Parathyroid adenoma (tissue), 2 donors: Measurements from ENCODE around the gene TAGLN3.

Experiments
- H2AFZ ChIP-seq: fragments of 300-600 bp; sonication (generic); one replicate; pipeline ENCODE4 v1.7.0; 2017; ENCODE audit warnings: antibody characterized with exemption, mild to moderate bottlenecking
- H3K27ac ChIP-seq: fragments of 300-600 bp; sonication (generic); one replicate; pipeline ENCODE4 v1.7.0; 2017
- H3K27me3 ChIP-seq: fragments of 300-600 bp; sonication (generic); one replicate; pipeline ENCODE4 v1.7.0; 2017; ENCODE audit warnings: low read length; ENCODE audit not compliant: control insufficient read depth, insufficient read depth
- H3K36me3 ChIP-seq: fragments of 300-600 bp; sonication (generic); one replicate; pipeline ENCODE4 v1.7.0; 2017; ENCODE audit warnings: low read length; ENCODE audit not compliant: control insufficient read depth, insufficient read depth
- H3K4me1 ChIP-seq: fragments of 300-600 bp; sonication (generic); one replicate; pipeline ENCODE4 v1.7.0; 2017; ENCODE audit warnings: control low read depth
- H3K4me2 ChIP-seq: fragments of 300-600 bp; sonication (generic); one replicate; pipeline ENCODE4 v1.7.0; 2017; ENCODE audit warnings: low read length
- H3K4me3 ChIP-seq: fragments of 300-600 bp; sonication (generic); one replicate; pipeline ENCODE4 v1.7.0; 2017; ENCODE audit warnings: low read depth, low read length
- H3K79me2 ChIP-seq: fragments of 300-600 bp; sonication (generic); one replicate; pipeline ENCODE4 v1.7.0; 2017; ENCODE audit warnings: control low read depth
- H3K9ac ChIP-seq: fragments of 300-600 bp; sonication (generic); one replicate; pipeline ENCODE4 v1.7.0; 2017; ENCODE audit warnings: mild to moderate bottlenecking
- H3K9me3 ChIP-seq: fragments of 300-600 bp; sonication (generic); one replicate; pipeline ENCODE4 v1.7.0; 2017; ENCODE audit warnings: low read length; ENCODE audit not compliant: control insufficient read depth
- CTCF ChIP-seq: fragments of 300-600 bp; sonication (generic); IDR thresholded peaks from one replicate; pipeline ENCODE4 v1.7.0; 2017; ENCODE audit warnings: antibody characterized with exemption, mild to moderate bottlenecking
- donor health status: primary hyperparathyroidism.

TAGLN3 gene

GRCh38 chr3:112061152-112061551 lies 62.4 kb downstream of the TAGLN3 start:
- Histone ChIP-seq H3K27ac (no peak overlapping the region), H3K79me2 (no peaks in the 10 kb centered on the region), H3K4me1 (no peaks in the 10 kb centered on the region), H3K4me3 (no peak overlapping the region), H3K36me3 (no peaks in the 10 kb centered on the region), H3K9ac (no peak overlapping the region), H3K4me2 (no peak overlapping the region), H2AFZ (no peak overlapping the region), H3K27me3 (no peaks in the 10 kb centered on the region), H3K9me3 (no peaks in the 10 kb centered on the region)
- TF ChIP-seq CTCF, result no peak
